ENCODE results near the gene HSD17B14. TPM values are rescaled to one million over a fixed set of nuclear protein-coding genes. Genes with fewer than 3 reads are reported as not detected.

The HSD17B14 gene
- total and polyA plus RNA-seq, 9 of the 15 experiments (the other 6 are each of a cell fraction or from before 2014, with no cell fraction given) = 0.16 TPM; not detected in 8

DNA sequence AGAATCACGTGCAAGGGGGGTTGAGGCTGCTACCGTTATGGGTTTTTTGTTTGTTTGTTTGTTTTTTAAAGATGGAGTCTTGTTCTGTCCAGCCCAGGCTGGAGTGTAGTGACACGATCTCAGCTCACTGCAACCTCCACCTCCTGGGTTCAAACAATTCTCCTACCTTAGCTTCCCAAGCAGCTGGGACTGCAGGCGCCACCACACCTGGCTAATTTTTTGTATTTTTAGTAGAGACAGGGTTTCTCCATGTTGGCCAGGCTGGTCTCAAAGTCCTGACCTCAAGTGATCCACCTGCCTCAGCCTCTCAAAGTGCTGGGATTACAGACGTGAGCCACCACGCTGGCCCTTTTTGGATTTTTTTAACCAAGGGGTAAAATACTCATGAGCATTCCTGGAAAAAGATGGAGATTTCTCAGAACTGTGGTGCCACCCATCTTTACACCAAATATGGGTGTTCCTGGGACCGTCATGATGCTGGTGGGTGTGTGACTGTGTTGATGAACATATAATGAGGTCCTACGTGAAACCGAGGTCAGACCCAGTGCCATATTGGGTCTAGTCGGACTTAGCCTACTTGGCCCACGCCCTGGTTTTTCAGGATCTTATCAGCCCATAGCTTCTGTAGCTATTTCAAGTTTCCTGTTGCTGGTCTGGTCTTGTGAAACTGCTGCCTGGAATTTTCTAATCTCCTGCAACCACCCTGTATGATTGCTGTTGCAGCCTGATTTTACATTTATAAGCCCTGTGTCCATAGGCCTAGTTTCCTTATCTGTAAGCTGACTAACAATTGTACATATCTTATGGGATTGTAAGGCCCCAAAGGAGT lies 42.1 kb upstream of the HSD17B14 start (continued):
- TF ChIP-seq, protein P1, sequence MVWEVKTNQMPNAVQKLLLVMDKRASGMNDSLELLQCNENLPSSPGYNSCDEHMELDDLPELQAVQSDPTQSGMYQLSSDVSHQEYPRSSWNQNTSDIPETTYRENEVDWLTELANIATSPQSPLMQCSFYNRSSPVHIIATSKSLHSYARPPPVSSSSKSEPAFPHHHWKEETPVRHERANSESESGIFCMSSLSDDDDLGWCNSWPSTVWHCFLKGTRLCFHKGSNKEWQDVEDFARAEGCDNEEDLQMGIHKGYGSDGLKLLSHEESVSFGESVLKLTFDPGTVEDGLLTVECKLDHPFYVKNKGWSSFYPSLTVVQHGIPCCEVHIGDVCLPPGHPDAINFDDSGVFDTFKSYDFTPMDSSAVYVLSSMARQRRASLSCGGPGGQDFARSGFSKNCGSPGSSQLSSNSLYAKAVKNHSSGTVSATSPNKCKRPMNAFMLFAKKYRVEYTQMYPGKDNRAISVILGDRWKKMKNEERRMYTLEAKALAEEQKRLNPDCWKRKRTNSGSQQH (CRISPR knock-in tag; IDR thresholded peaks at IDR 0.05) = no peak; the same call in 1 of the 2 replicates
- TF ChIP-seq CBX5 (IDR thresholded peaks at IDR 0.05; ENCODE audit: borderline replicate concordance, low read depth) (no peak), ZBTB7A (IDR thresholded peaks at IDR 0.05; ENCODE audit: borderline replicate concordance, control insufficient read depth, low read depth, low read length) (peak; percentile 31; the same call in 1 of the 2 replicates), SIN3B (IDR thresholded peaks at IDR 0.05; ENCODE audit: low read depth) (0 out of 2 replicates have a peak, but pooled peaks have one; percentile 14), SREBF1 (IDR thresholded peaks at IDR 0.05; ENCODE audit: borderline replicate concordance, low read depth, low read length) (no peak), ADNP (tag; IDR thresholded peaks at IDR 0.05) (no peak), ZNF551 (CRISPR knock-in tag; IDR thresholded peaks at IDR 0.05) (no peak), TCF7 (IDR thresholded peaks at IDR 0.05; ENCODE audit: borderline replicate concordance) (peak; percentile 74; the same call in 1 of the 2 replicates), NCOA6 (IDR thresholded peaks at IDR 0.05) (no peak; the same call in 1 of the 2 replicates), SAFB (IDR thresholded peaks at IDR 0.05; ENCODE audit: borderline replicate concordance, low read depth, low read length) (no peak), KLF10 (CRISPR knock-in tag; IDR thresholded peaks at IDR 0.05) (no peak), PHF20 (IDR thresholded peaks at IDR 0.05; ENCODE audit: partially characterized antibody) (no peak), HNRNPUL1 (IDR thresholded peaks at IDR 0.05; ENCODE audit: low read length) (no peak), TSC22D4 (tag; IDR thresholded peaks at IDR 0.05) (no peak), ZNF507 (tag; conservative IDR thresholded peaks at IDR 0.05) (no peak), ZSCAN32 (CRISPR knock-in tag; IDR thresholded peaks at IDR 0.05) (no peak), MYBL2 (IDR thresholded peaks at IDR 0.05; ENCODE audit: low read depth) (no peak), MYBL2 (CRISPR knock-in tag; IDR thresholded peaks at IDR 0.05; ENCODE audit: borderline replicate concordance) (no peak), ZNF133 (CRISPR knock-in tag; IDR thresholded peaks at IDR 0.05) (no peak), XRCC3 (IDR thresholded peaks at IDR 0.05) (no peak), MYNN (IDR thresholded peaks at IDR 0.05) (peak; percentile 89), MYNN (CRISPR knock-in tag; IDR thresholded peaks at IDR 0.05) (no peak), SMAD4 (CRISPR knock-in tag; conservative IDR thresholded peaks at IDR 0.05) (peak; percentile 99), ZNF217 (CRISPR knock-in tag; IDR thresholded peaks at IDR 0.05) (no peak)
- TF ChIP-seq, protein P2, sequence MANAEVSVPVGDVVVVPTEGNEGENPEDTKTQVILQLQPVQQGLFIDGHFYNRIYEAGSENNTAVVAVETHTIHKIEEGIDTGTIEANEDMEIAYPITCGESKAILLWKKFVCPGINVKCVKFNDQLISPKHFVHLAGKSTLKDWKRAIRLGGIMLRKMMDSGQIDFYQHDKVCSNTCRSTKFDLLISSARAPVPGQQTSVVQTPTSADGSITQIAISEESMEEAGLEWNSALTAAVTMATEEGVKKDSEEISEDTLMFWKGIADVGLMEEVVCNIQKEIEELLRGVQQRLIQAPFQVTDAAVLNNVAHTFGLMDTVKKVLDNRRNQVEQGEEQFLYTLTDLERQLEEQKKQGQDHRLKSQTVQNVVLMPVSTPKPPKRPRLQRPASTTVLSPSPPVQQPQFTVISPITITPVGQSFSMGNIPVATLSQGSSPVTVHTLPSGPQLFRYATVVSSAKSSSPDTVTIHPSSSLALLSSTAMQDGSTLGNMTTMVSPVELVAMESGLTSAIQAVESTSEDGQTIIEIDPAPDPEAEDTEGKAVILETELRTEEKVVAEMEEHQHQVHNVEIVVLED (CRISPR knock-in tag; IDR thresholded peaks at IDR 0.05) = no peak
- TF ChIP-seq, protein P3, sequence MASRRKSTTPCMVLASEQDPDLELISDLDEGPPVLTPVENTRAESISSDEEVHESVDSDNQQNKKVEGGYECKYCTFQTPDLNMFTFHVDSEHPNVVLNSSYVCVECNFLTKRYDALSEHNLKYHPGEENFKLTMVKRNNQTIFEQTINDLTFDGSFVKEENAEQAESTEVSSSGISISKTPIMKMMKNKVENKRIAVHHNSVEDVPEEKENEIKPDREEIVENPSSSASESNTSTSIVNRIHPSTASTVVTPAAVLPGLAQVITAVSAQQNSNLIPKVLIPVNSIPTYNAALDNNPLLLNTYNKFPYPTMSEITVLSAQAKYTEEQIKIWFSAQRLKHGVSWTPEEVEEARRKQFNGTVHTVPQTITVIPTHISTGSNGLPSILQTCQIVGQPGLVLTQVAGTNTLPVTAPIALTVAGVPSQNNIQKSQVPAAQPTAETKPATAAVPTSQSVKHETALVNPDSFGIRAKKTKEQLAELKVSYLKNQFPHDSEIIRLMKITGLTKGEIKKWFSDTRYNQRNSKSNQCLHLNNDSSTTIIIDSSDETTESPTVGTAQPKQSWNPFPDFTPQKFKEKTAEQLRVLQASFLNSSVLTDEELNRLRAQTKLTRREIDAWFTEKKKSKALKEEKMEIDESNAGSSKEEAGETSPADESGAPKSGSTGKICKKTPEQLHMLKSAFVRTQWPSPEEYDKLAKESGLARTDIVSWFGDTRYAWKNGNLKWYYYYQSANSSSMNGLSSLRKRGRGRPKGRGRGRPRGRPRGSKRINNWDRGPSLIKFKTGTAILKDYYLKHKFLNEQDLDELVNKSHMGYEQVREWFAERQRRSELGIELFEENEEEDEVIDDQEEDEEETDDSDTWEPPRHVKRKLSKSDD (conservative IDR thresholded peaks at IDR 0.05; ENCODE audit: low read length) = no peak

Measured in K562 (cell line).